Heart right ventricle (tissue), 16 donors: ENCODE measurements around the gene EFCAB6. TPM values are rescaled to one million over a fixed set of nuclear protein-coding genes. Genes with fewer than 3 reads are reported as not detected.

ENCODE experiments used
- ATAC-seq, 8 donors: fragments of 200-7000 bp; cut with Tn5 transposase; one replicate each; pipeline ENCODE4 v1.9.1; 2020; ENCODE audit warnings: mild to moderate bottlenecking in 8 of 8, moderate library complexity in 8 of 8, moderate number of reproducible peaks in 1 of 8
- DNase-seq, 2 donors: peaks; one replicate each; pipeline ENCODE4 v3.0.0-alpha.2; 2020
- H3K27ac ChIP-seq, 10 donors: fragments of 200-600 bp; sonication (generic) in 2 of 10; one replicate each; pipeline versions ENCODE4 v1.5.0 to v1.8.0; 2020 to 2022; ENCODE audit warnings: mild to moderate bottlenecking in 3 of 10
- H3K27me3 ChIP-seq, 7 donors: fragments of 200-600 bp; one replicate each; pipeline ENCODE4 v1.8.0; 2021 to 2022; ENCODE audit warnings: mild to moderate bottlenecking in 2 of 7
- H3K36me3 ChIP-seq, 9 donors: fragments of 200-600 bp; sonication (generic) in 1 of 9; one replicate each; pipeline versions ENCODE4 v1.5.0 to v1.8.0; 2020 to 2022; ENCODE audit warnings: mild to moderate bottlenecking in 2 of 9
- H3K4me1 ChIP-seq, 9 donors: fragments of 200-600 bp; sonication (generic) in 1 of 9; one replicate each; pipeline versions ENCODE4 v1.5.0 to v1.8.0; 2020 to 2022; ENCODE audit warnings: mild to moderate bottlenecking in 4 of 9
- H3K4me3 ChIP-seq, 10 donors: fragments of 200-600 bp; sonication (generic) in 2 of 10; one replicate each; pipeline versions ENCODE4 v1.5.0 to v1.8.0; 2020 to 2022; ENCODE audit warnings: mild to moderate bottlenecking in 7 of 10, moderate library complexity in 2 of 10
- H3K9me3 ChIP-seq, 11 donors: fragments of 200-600 bp in 10 of 11; sonication (generic) in 2 of 11; one replicate each; pipeline versions ENCODE4 v1.5.0 to v1.8.0; 2013 to 2022; ENCODE audit warnings: mild to moderate bottlenecking in 2 of 11, control low read depth in 1 of 11, moderate library complexity in 1 of 11
- WGBS, 2 donors: extraction: QIAGEN DNeasy Blood & Tissue Kit; methylation state at CpG; one replicate each; pipeline ENCODE4 v1.1.7; 2013; ENCODE audit warnings: inconsistent platforms in 1 of 2; 5-methylcytosine and 5-hydroxymethylcytosine counted together
- intact Hi-C, 10 donors: fragments of 100-400 bp; cut with DNase I; formaldehyde crosslinking; loops; one replicate each; pipeline versions ENCODE4 v1.11.1 to v1.14.2; 2022
- polyA plus RNA-seq, 2 donors: library from polyadenylated mRNA; stranded (reverse); fragments of 200-250 nt; gene quantifications; one replicate each; pipeline ENCODE4 v1.2.3, GENCODE V29; 2013
- total RNA-seq, 10 donors: library from RNA; stranded (reverse); fragmentation: NEBNext Ultra II Directional in 3 of 10; extraction: Animal tissue kit (Norgen Biotek cat#: 25700) in 3 of 10; gene quantifications; one replicate each; pipeline versions ENCODE4 v1.2.1 to v1.2.4, GENCODE V29; 2021 to 2023
- TF ChIP-seq, protein P1 (sequence below), 9 donors: fragments of 200-600 bp; sonication (generic) in 2 of 9; IDR thresholded peaks; one replicate each; pipeline versions ENCODE4 v1.5.0 to v1.8.0; 2021 to 2022; ENCODE audit warnings: antibody characterized with exemption in 9 of 9, mild to moderate bottlenecking in 5 of 9, moderate library complexity in 1 of 9
- donor health status: Arrhythmogenic right ventricular cardiomyopathy.
- donor health status: ischemic (EF 13 %, LVEDD 7.1; RV severe dilation, severe dysfunction).
- donor health status: healthy with polysubstance abuse.
- donor health status: DM: no; HTN: yes; CAD: no.
- donor health status: DM: no; HTN: no; CAD: no.
- donor health status: ischemic (EF 25% LVEDD 6.9; RV normal size, moderate dysfunction).
- donor health status: ischemic (EF 25% LVEDD 5.7; RV mildly dilated, moderate dysfunction).
- donor health status: healthy.
- donor health status: DM: yes; HTN: yes; CAD: no.
- donor health status: Ischemic cardiomyopathy.
- donor health status: ischemic (EF 35%, LVEDD 5.7; RV mildly dilated, moderate dysfunction).
- donor health status: nonischemic (EF 11% LVEDD 7.7; RV severe dilation, severe dysfunction).
- donor health status: DM: yes; HTN: yes; CAD: no.
- donor health status: PGD.
- donor health status: ischemic (EF 29% LVEDD 5.4; RV normal size, mild dysfunction).
- donor health status: nonischemic (EF 23%, LVEDD 6.1; RV moderate dilation, normal function).

EFCAB6 gene
- total and polyA plus RNA-seq, 12 donors: 0.25 to 4.3 (median 1.8) TPM

GRCh38 chr22:43479301-43479950 is 332.7 kb downstream of the EFCAB6 start:
- DNase-seq (no peak), ATAC-seq (no peak)
- Histone ChIP-seq H3K36me3 (no peaks in the 10 kb centered on the region), H3K9me3 (no peaks in the 10 kb centered on the region), H3K4me3 (no peak overlapping the region), H3K4me1 (peaks cover 0 to 8% (median 0%) of the 10 kb centered on the region in 9 donors), H3K27ac (no peak overlapping the region), H3K27me3 (peaks cover 0 to 21% (median 10%) of the 10 kb centered on the region in 7 donors)
- 68 to 75% methylated on average over 7 of the region's 7 CpGs for WGBS, 2 donors
- TF ChIP-seq, protein P1, sequence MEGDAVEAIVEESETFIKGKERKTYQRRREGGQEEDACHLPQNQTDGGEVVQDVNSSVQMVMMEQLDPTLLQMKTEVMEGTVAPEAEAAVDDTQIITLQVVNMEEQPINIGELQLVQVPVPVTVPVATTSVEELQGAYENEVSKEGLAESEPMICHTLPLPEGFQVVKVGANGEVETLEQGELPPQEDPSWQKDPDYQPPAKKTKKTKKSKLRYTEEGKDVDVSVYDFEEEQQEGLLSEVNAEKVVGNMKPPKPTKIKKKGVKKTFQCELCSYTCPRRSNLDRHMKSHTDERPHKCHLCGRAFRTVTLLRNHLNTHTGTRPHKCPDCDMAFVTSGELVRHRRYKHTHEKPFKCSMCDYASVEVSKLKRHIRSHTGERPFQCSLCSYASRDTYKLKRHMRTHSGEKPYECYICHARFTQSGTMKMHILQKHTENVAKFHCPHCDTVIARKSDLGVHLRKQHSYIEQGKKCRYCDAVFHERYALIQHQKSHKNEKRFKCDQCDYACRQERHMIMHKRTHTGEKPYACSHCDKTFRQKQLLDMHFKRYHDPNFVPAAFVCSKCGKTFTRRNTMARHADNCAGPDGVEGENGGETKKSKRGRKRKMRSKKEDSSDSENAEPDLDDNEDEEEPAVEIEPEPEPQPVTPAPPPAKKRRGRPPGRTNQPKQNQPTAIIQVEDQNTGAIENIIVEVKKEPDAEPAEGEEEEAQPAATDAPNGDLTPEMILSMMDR (IDR thresholded peaks at IDR 0.05): no peak
- intact Hi-C loops: no loop called here

Other genes with a start within 250 kb of the EFCAB6 start
- gene SULT4A1, start 50.2 kb upstream of the EFCAB6 start, total RNA-seq: 1 to 10 TPM in 1 of 10 donors, under 1 TPM in 7, not detected in 2; 0.19 to 1.2 (median 0.32) TPM
- gene SULT4A1, start 50.2 kb upstream of the EFCAB6 start, polyA plus RNA-seq: under 1 TPM; 0.25 to 0.29 TPM
- not detected for gene PNPLA5, start 79.7 kb upstream of the EFCAB6 start, total RNA-seq
- not detected for gene PNPLA5, start 79.7 kb upstream of the EFCAB6 start, polyA plus RNA-seq
- gene PNPLA3, start 111.5 kb upstream of the EFCAB6 start, total RNA-seq: under 1 TPM in 5 of 10 donors, not detected in 5; 0.08 to 0.95 (median 0.27) TPM
- gene PNPLA3, start 111.5 kb upstream of the EFCAB6 start, polyA plus RNA-seq: under 1 TPM; 0.09 to 0.29 TPM
- gene SAMM50, start 143.1 kb upstream of the EFCAB6 start, total RNA-seq: 10 to 100 TPM; 58.1 to 90.6 (median 74.1) TPM
- gene SAMM50, start 143.1 kb upstream of the EFCAB6 start, polyA plus RNA-seq: 10 to 100 TPM; 15.3 to 47.6 TPM
- 100 to 1,000 TPM in 4 of 10 donors, 10 to 100 TPM in 6; 53.9 to 201 (median 92.3) TPM for gene PARVB, start 212.0 kb upstream of the EFCAB6 start, total RNA-seq
- gene PARVB, start 212.0 kb upstream of the EFCAB6 start, polyA plus RNA-seq: 10 to 100 TPM; 46.7 to 69.9 TPM